Neural cell (in vitro differentiated cells): Measurements from ENCODE around the gene ZNF554. TPM values are rescaled to one million over a fixed set of nuclear protein-coding genes. Genes with fewer than 3 reads are reported as not detected.

Experiments
- H2AFZ ChIP-seq: fragments of 200-600, 300-800 bp; sonication (generic), shearing (Covaris generic); 2 replicates; pipeline ENCODE4 v1.6.0; 2014; ENCODE audit warnings: low read depth, mild to moderate bottlenecking, antibody characterized with exemption, low read length, moderate library complexity
- H3F3A ChIP-seq: fragments of 200-600 bp; shearing (Covaris generic); 2 replicates; pipeline ENCODE4 v1.6.1; 2016; ENCODE audit warnings: mild to moderate bottlenecking, moderate library complexity, mixed read lengths, antibody characterized with exemption, low read length; ENCODE audit not compliant: insufficient read depth, poor library complexity, severe bottlenecking
- H3K27ac ChIP-seq: fragments of 200-600, 300-800 bp; sonication (generic), shearing (Covaris generic); 2 replicates; pipeline ENCODE4 v1.5.1; 2014; ENCODE audit warnings: mild to moderate bottlenecking, low read length, moderate library complexity
- H3K27me3 ChIP-seq: fragments of 300-800, 200-600 bp; sonication (generic), shearing (Covaris generic); 2 replicates; pipeline ENCODE4 v1.6.0; 2014; ENCODE audit warnings: mild to moderate bottlenecking, low read depth, low read length, moderate library complexity; ENCODE audit not compliant: insufficient read depth
- H3K36me3 ChIP-seq: fragments of 300-800, 200-600 bp; sonication (generic), shearing (Covaris generic); 2 replicates; pipeline ENCODE4 v1.5.1; 2014; ENCODE audit warnings: mild to moderate bottlenecking, antibody characterized with exemption, low read length, moderate library complexity; ENCODE audit not compliant: insufficient read depth
- H3K4me2 ChIP-seq: fragments of 300-800, 200-600 bp; sonication (generic), shearing (Covaris generic); 2 replicates; pipeline ENCODE4 v1.6.0; 2014; ENCODE audit warnings: mild to moderate bottlenecking, low read length
- H3K4me3 ChIP-seq: fragments of 300-800, 200-600 bp; sonication (generic), shearing (Covaris generic); 2 replicates; pipeline ENCODE4 v1.5.1; 2014; ENCODE audit warnings: mild to moderate bottlenecking, low read length, moderate library complexity
- H3K79me2 ChIP-seq: fragments of 200-600 bp; shearing (Covaris generic); replicated peaks from 2 replicates; pipeline ENCODE4 v1.6.0; 2014; ENCODE audit warnings: mild to moderate bottlenecking, low read length, moderate library complexity; ENCODE audit not compliant: insufficient read depth
- H3K9ac ChIP-seq: fragments of 300-800, 200-600 bp; sonication (generic), shearing (Covaris generic); 2 replicates; pipeline ENCODE4 v1.6.1; 2016; ENCODE audit warnings: mild to moderate bottlenecking, low read length, mixed read lengths
- H3K9me2 ChIP-seq: fragments of 200-600 bp; shearing (Covaris generic); 2 replicates; pipeline ENCODE4 v1.6.1; 2016; ENCODE audit warnings: mild to moderate bottlenecking, low read length, mixed read lengths; ENCODE audit not compliant: insufficient read depth
- H3K9me3 ChIP-seq: fragments of 200-600, 300-800 bp; sonication (generic), shearing (Covaris generic); 2 replicates; pipeline ENCODE4 v1.6.1; 2016; ENCODE audit warnings: mild to moderate bottlenecking, mixed run types, low read length, moderate library complexity, mixed read lengths
- H4K20me1 ChIP-seq: fragments of 200-600 bp; shearing (Covaris generic); 2 replicates; pipeline ENCODE4 v1.6.1; 2016; ENCODE audit warnings: mild to moderate bottlenecking, mixed run types; ENCODE audit not compliant: insufficient read depth
- CTCF ChIP-seq: fragments of 450-650 bp; IDR thresholded peaks from 2 replicates; pipeline ENCODE4 v1.5.1; 2014; ENCODE audit warnings: antibody characterized with exemption, mild to moderate bottlenecking, moderate library complexity; ENCODE audit not compliant: poor library complexity, severe bottlenecking
- EP300 ChIP-seq: fragments of 450-650 bp; conservative IDR thresholded peaks from 2 replicates; pipeline ENCODE4 v1.6.1; 2014; ENCODE audit warnings: antibody characterized with exemption, mild to moderate bottlenecking, moderate library complexity; ENCODE audit not compliant: poor library complexity, severe bottlenecking
- EZH2 ChIP-seq: fragments of 200-600, 300-800 bp; shearing (Covaris generic), sonication (generic); IDR thresholded peaks from 2 replicates; pipeline ENCODE4 v1.6.1; 2014; ENCODE audit warnings: antibody characterized with exemption, low read length, borderline replicate concordance, mild to moderate bottlenecking; ENCODE audit not compliant: insufficient read depth, poor library complexity, severe bottlenecking
- MXI1 ChIP-seq: fragments of 450-650 bp; conservative IDR thresholded peaks from 2 replicates; pipeline ENCODE4 v1.6.1; 2014; ENCODE audit warnings: antibody characterized with exemption, mild to moderate bottlenecking; ENCODE audit not compliant: poor library complexity, severe bottlenecking
- POLR2AphosphoS5 ChIP-seq: IDR thresholded peaks from 2 replicates; pipeline ENCODE4 v1.6.1; 2012
- RAD21 ChIP-seq: fragments of 450-650 bp; conservative IDR thresholded peaks from 2 replicates; pipeline ENCODE4 v1.6.1; 2014; ENCODE audit warnings: antibody characterized with exemption, mild to moderate bottlenecking, moderate library complexity
- SMC3 ChIP-seq: fragments of 450-650 bp; conservative IDR thresholded peaks from 2 replicates; pipeline ENCODE4 v1.6.1; 2014; ENCODE audit warnings: antibody characterized with exemption, mild to moderate bottlenecking, moderate library complexity; ENCODE audit not compliant: poor library complexity
- TAF1 ChIP-seq: IDR thresholded peaks from 2 replicates; pipeline ENCODE4 v1.6.1; 2012; ENCODE audit warnings: low read depth
- polyA plus RNA-seq: library from polyadenylated mRNA; depleted of rRNA; stranded (reverse); fragments of >200 nt; gene quantifications from 2 replicates; pipeline ENCODE4 v1.2.3, GENCODE V29; 2014
- TF ChIP-seq, protein P1 (sequence below): IDR thresholded peaks from 2 replicates; pipeline ENCODE4 v1.6.1; 2012; ENCODE audit warnings: borderline replicate concordance

Gene ZNF554
- polyA plus RNA-seq, 1 donor from 2014 or later: 22.5 TPM

DNA sequence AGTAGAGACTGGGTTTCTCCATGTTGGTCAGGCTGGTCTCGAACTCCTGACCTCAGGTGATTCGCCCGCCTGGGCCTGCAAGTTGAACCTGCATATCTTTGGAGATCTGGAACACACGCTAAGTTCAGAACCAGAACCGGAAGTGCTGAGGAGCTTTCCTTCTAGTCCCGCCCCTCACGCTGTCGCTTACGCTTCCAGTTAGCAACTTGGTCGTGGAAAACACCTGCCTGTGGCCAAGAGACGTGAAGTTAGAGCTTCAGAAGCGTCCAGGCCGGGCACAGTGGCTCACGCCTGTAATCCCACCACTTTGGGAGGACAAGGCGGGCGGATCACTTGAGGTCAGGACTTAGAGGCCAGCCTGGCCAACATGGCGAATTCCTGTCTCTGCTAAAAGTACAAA, 66.1 kb downstream of the ZNF554 start:
- no peak overlapping the region for H3K9ac ChIP-seq
- no peak overlapping the region for H2AFZ ChIP-seq
- no peak overlapping the region for H3K27ac ChIP-seq
- H3K4me3 ChIP-seq: no peak overlapping the region
- H3F3A ChIP-seq: no peaks in the 10 kb centered on the region
- no peaks in the 10 kb centered on the region for H3K9me2 ChIP-seq
- no peaks in the 10 kb centered on the region for H3K36me3 ChIP-seq
- TF ChIP-seq SMC3 (no peak), POLR2AphosphoS5 (no peak), EZH2 (no peak), TAF1 (no peak), MXI1 (no peak), RAD21 (no peak), CTCF (no peak), EP300 (no peak)
- TF ChIP-seq, protein P1, sequence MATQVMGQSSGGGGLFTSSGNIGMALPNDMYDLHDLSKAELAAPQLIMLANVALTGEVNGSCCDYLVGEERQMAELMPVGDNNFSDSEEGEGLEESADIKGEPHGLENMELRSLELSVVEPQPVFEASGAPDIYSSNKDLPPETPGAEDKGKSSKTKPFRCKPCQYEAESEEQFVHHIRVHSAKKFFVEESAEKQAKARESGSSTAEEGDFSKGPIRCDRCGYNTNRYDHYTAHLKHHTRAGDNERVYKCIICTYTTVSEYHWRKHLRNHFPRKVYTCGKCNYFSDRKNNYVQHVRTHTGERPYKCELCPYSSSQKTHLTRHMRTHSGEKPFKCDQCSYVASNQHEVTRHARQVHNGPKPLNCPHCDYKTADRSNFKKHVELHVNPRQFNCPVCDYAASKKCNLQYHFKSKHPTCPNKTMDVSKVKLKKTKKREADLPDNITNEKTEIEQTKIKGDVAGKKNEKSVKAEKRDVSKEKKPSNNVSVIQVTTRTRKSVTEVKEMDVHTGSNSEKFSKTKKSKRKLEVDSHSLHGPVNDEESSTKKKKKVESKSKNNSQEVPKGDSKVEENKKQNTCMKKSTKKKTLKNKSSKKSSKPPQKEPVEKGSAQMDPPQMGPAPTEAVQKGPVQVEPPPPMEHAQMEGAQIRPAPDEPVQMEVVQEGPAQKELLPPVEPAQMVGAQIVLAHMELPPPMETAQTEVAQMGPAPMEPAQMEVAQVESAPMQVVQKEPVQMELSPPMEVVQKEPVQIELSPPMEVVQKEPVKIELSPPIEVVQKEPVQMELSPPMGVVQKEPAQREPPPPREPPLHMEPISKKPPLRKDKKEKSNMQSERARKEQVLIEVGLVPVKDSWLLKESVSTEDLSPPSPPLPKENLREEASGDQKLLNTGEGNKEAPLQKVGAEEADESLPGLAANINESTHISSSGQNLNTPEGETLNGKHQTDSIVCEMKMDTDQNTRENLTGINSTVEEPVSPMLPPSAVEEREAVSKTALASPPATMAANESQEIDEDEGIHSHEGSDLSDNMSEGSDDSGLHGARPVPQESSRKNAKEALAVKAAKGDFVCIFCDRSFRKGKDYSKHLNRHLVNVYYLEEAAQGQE: no peak
- H3K4me2 ChIP-seq: no peak overlapping the region
- no peaks in the 10 kb centered on the region for H3K79me2 ChIP-seq
- H3K27me3 ChIP-seq: no peaks in the 10 kb centered on the region
- H4K20me1 ChIP-seq: no peaks in the 10 kb centered on the region
- peaks cover 2% of the 10 kb centered on the region for H3K9me3 ChIP-seq

Other genes with a start within 250 kb of the ZNF554 start
- 3.0 and 3.6 TPM in 2 replicates for gene GNG7, start 117.2 kb upstream of the ZNF554 start, polyA plus RNA-seq
- 39.8 and 59.1 TPM in 2 replicates for gene DIRAS1, start 98.5 kb upstream of the ZNF554 start, polyA plus RNA-seq
- gene SLC39A3, start 79.9 kb upstream of the ZNF554 start, polyA plus RNA-seq: 56.4 and 72.8 TPM in 2 replicates
- 80.6 and 93.4 TPM in 2 replicates for gene SGTA, start 36.6 kb upstream of the ZNF554 start, polyA plus RNA-seq
- gene THOP1, start 34.4 kb upstream of the ZNF554 start, polyA plus RNA-seq: 102 and 113 TPM in 2 replicates
- 6.5 and 8.6 TPM in 2 replicates for gene ZNF555, start 21.6 kb downstream of the ZNF554 start, polyA plus RNA-seq
- 0.14 and 0.28 TPM in 2 replicates for gene ZNF556, start 47.5 kb downstream of the ZNF554 start, polyA plus RNA-seq
- gene ZNF57, start 81.1 kb downstream of the ZNF554 start, polyA plus RNA-seq: 3.0 and 5.8 TPM in 2 replicates
- 10.2 and 13.0 TPM in 2 replicates for gene ZNF77, start 125.1 kb downstream of the ZNF554 start, polyA plus RNA-seq
- gene TLE6, start 157.7 kb downstream of the ZNF554 start, polyA plus RNA-seq: 4.0 and 5.7 TPM in 2 replicates
- gene TLE2, start 209.4 kb downstream of the ZNF554 start, polyA plus RNA-seq: 7.0 and 9.6 TPM in 2 replicates
- 153 and 177 TPM in 2 replicates for gene TLE5, start 242.6 kb downstream of the ZNF554 start, polyA plus RNA-seq